ENCODE results near the gene USP22. TPM values are rescaled to one million over a fixed set of nuclear protein-coding genes. Genes with fewer than 3 reads are reported as not detected.

USP22 gene
- total RNA-seq, 3 donors from 2014 or later (not counting 1 experiment from before 2014, with no cell fraction given) = 121 to 155 (median 140) TPM

DNA sequence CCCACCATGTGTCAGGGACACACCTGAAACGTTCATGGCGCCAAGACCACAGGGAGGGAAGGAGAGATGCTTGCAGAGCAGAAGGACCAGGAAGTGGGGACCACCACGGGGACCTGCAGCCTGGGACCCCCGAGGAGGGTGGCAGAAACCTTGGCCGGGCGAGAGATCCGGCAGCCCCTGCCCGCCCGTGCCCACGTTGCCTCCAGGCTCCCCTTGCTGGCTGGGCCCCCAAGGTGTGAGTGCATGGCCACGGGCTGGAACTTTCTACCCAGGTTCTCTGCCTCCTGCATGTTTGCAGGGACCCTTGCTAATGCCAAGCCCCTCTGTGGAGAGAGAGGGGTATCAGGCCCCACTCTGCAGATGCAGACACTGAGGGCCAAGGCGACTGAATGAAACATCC, 50.4 kb downstream of the USP22 start:
- H3K4me3 Mint-ChIP-seq = no peak overlapping the region
- Histone ChIP-seq H3K36me3 (ENCODE audit: control insufficient read depth, insufficient read depth, low read length) (no peaks in the 10 kb centered on the region), H3K9me3 (ENCODE audit: control insufficient read depth, insufficient read depth, low read length) (no peaks in the 10 kb centered on the region), H3K27ac (ENCODE audit: low read length) (no peak overlapping the region), H3K4me1 (ENCODE audit: control insufficient read depth, insufficient read depth, low read length) (no peaks in the 10 kb centered on the region), H3K4me3 (ENCODE audit: low read length) (no peak overlapping the region), H3K27me3 (ENCODE audit: control insufficient read depth, insufficient read depth, low read length) (no peaks in the 10 kb centered on the region)
- intact Hi-C loops (cut with micrococcal nuclease) = loop anchor here (5.0 kb wide), 1 partner anchor 765 kb away; no protein-coding TSS in a partner anchor
- H3K4me1 Mint-ChIP-seq = no peaks in the 10 kb centered on the region
- ATAC-seq = no peak
- DNase-seq = no peak
- H3K9me3 Mint-ChIP-seq = no peaks in the 10 kb centered on the region
- H3K27me3 Mint-ChIP-seq (ENCODE audit: low read depth in 2 of 2) = no peaks in the 10 kb centered on the region
- H3K36me3 Mint-ChIP-seq = no peaks in the 10 kb centered on the region
- H3K27ac Mint-ChIP-seq = no peak overlapping the region
- TF ChIP-seq, protein P1, sequence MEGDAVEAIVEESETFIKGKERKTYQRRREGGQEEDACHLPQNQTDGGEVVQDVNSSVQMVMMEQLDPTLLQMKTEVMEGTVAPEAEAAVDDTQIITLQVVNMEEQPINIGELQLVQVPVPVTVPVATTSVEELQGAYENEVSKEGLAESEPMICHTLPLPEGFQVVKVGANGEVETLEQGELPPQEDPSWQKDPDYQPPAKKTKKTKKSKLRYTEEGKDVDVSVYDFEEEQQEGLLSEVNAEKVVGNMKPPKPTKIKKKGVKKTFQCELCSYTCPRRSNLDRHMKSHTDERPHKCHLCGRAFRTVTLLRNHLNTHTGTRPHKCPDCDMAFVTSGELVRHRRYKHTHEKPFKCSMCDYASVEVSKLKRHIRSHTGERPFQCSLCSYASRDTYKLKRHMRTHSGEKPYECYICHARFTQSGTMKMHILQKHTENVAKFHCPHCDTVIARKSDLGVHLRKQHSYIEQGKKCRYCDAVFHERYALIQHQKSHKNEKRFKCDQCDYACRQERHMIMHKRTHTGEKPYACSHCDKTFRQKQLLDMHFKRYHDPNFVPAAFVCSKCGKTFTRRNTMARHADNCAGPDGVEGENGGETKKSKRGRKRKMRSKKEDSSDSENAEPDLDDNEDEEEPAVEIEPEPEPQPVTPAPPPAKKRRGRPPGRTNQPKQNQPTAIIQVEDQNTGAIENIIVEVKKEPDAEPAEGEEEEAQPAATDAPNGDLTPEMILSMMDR (IDR thresholded peaks at IDR 0.05) = no peak
- WGBS (ENCODE audit: insufficient coverage) = 78% methylated on average over 12 of the region's 12 CpGs

- Mint-ChIP-seq H3K27ac (no peak overlapping the region), H3K4me1 (no peaks in the 10 kb centered on the region), H3K36me3 (no peaks in the 10 kb centered on the region), H3K9me3 (no peaks in the 10 kb centered on the region), H3K27me3 (ENCODE audit: low read depth in 2 of 2) (no peaks in the 10 kb centered on the region), H3K4me3 (no peak overlapping the region)
- ATAC-seq = no peak
- intact Hi-C loops (cut with micrococcal nuclease) = loop anchor here (5.0 kb wide), 1 partner anchor 764 kb away; no protein-coding TSS in a partner anchor
- TF ChIP-seq, protein P1 (IDR thresholded peaks at IDR 0.05) = no peak
- H3K4me3 ChIP-seq (ENCODE audit: low read length) = no peak overlapping the region
- 86% methylated on average over 17 of the region's 17 CpGs for WGBS (ENCODE audit: insufficient coverage)
- H3K36me3 ChIP-seq (ENCODE audit: control insufficient read depth, insufficient read depth, low read length) = no peaks in the 10 kb centered on the region
- H3K4me1 ChIP-seq (ENCODE audit: control insufficient read depth, insufficient read depth, low read length) = no peaks in the 10 kb centered on the region
- DNase-seq = no peak
- no peak overlapping the region for H3K27ac ChIP-seq (ENCODE audit: low read length)
- no peaks in the 10 kb centered on the region for H3K27me3 ChIP-seq (ENCODE audit: control insufficient read depth, insufficient read depth, low read length)
- no peaks in the 10 kb centered on the region for H3K9me3 ChIP-seq (ENCODE audit: control insufficient read depth, insufficient read depth, low read length)
Observed at GRCh38 chr17:20991276-20992037, 51.4 kb downstream of the USP22 start.

GRCh38 chr17:20989991-20990855, 52.6 kb downstream of the USP22 start:
- intact Hi-C loops (cut with micrococcal nuclease) = loop anchor here (5.0 kb wide), 1 partner anchor 763 kb away; no protein-coding TSS in a partner anchor
- Mint-ChIP-seq H3K27ac (no peak overlapping the region), H3K27me3 (ENCODE audit: low read depth in 2 of 2) (no peaks in the 10 kb centered on the region), H3K4me1 (no peaks in the 10 kb centered on the region), H3K36me3 (no peaks in the 10 kb centered on the region), H3K9me3 (no peaks in the 10 kb centered on the region), H3K4me3 (no peak overlapping the region)
- Histone ChIP-seq H3K27ac (ENCODE audit: low read length) (no peak overlapping the region), H3K4me1 (ENCODE audit: control insufficient read depth, insufficient read depth, low read length) (no peaks in the 10 kb centered on the region), H3K4me3 (ENCODE audit: low read length) (no peak overlapping the region), H3K9me3 (ENCODE audit: control insufficient read depth, insufficient read depth, low read length) (no peaks in the 10 kb centered on the region), H3K27me3 (ENCODE audit: control insufficient read depth, insufficient read depth, low read length) (no peaks in the 10 kb centered on the region), H3K36me3 (ENCODE audit: control insufficient read depth, insufficient read depth, low read length) (no peaks in the 10 kb centered on the region)
- WGBS (ENCODE audit: insufficient coverage) = 67% methylated on average over 6 of the region's 6 CpGs
- DNase-seq = no peak
- ATAC-seq = no peak
- TF ChIP-seq, protein P1 (IDR thresholded peaks at IDR 0.05) = no peak

Measured in natural killer cell (primary cell).